Skeletal muscle satellite cell (primary cell): ENCODE data around the gene FRMPD2.
"Not testable (repeated sequence)": the region's sequence is repeated elsewhere in the genome, so short reads cannot be mapped to it uniquely, and the experiment has no call there.

Experiments used
- H3K27me3 ChIP-seq: 2 replicates; pipeline ENCODE4 v1.7.0; 2013; ENCODE audit warnings: low read length; ENCODE audit not compliant: control insufficient read depth, insufficient read depth
- H3K36me3 ChIP-seq: 2 replicates; pipeline ENCODE4 v1.7.0; 2013; ENCODE audit warnings: mild to moderate bottlenecking, control low read depth, low read length; ENCODE audit not compliant: insufficient read depth
- H3K4me1 ChIP-seq: 2 replicates; pipeline ENCODE4 v1.7.0; 2013; ENCODE audit warnings: low read length; ENCODE audit not compliant: control insufficient read depth, insufficient read depth
- H3K4me2 ChIP-seq: 2 replicates; pipeline ENCODE4 v1.7.0; 2013; ENCODE audit warnings: mild to moderate bottlenecking, low read length
- H3K4me3 ChIP-seq: 2 replicates; pipeline ENCODE4 v1.7.0; 2013; ENCODE audit warnings: low read length
- H3K9ac ChIP-seq: 2 replicates; pipeline ENCODE4 v1.7.0; 2013; ENCODE audit warnings: mild to moderate bottlenecking, low read depth, low read length, moderate library complexity
- H3K9me3 ChIP-seq: replicated peaks from 2 replicates; pipeline ENCODE4 v1.7.0; 2013; ENCODE audit warnings: mild to moderate bottlenecking, control low read depth, low read length

Gene FRMPD2

DNA sequence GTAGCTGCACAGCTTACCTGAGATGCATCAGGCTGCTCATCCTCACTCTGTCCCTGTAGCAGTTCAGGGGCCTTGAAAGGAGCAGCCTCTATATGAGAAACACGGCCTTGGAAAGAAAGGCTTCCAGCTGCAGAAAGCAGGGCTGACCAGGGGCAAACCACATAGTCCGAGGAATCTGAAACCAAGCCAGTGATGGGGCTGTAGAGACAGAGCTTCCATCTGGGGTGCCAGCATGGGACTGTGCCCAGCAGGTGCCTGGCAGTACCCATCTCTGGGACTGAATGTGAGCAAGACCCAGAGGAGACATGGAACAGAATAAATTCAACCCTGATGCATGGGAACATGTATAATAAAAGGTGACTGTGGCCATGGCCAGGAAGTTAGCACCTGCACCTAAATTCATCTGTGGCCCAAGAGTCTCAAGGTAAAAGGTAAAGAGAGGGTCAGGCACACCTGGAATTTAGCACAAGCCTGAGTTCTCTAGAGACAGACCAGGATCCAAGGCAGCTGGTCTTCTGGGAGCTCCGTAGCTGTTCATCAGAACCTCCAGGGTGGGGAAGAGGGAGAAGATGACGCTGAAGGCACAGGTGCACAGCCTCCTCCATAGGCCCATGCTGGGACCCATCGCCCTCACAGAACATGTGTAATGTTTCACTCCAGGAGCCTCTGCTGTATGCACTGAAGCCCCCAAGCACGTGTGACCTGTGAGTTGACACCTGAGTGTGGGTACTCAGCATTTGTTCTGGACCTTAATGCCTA, 25.3 kb downstream of the FRMPD2 start:
- no peak overlapping the region for H3K9ac ChIP-seq
- peaks cover 45% of the 10 kb centered on the region for H3K27me3 ChIP-seq
- H3K4me1 ChIP-seq = no peaks in the 10 kb centered on the region
- H3K4me2 ChIP-seq = no peak overlapping the region
- no peaks in the 10 kb centered on the region for H3K36me3 ChIP-seq
- no peak overlapping the region for H3K4me3 ChIP-seq
- no peaks in the 10 kb centered on the region for H3K9me3 ChIP-seq

DNA sequence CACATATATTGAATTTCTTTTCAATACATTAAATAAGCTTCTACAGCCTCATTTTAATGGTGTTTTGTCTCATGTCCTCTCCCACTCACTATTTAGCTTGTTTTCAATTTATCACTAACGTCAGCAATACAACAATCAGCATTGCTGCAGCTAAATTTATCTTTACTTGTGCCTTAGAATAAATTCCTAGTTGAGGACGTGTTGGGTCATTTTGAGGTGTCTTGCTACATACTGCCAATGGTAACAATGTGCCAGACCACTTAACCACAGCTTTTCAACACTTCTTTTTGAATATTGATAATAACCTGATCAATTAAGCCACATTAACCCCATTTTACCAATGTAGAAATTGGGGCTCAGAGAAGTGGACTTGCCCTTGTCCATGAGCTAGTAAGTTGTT, 26.0 kb downstream of the FRMPD2 start:
- H3K4me3 ChIP-seq = no peak overlapping the region
- H3K4me1 ChIP-seq = no peaks in the 10 kb centered on the region
- no peak overlapping the region for H3K9ac ChIP-seq
- no peaks in the 10 kb centered on the region for H3K36me3 ChIP-seq
- H3K9me3 ChIP-seq = no peaks in the 10 kb centered on the region
- no peak overlapping the region for H3K4me2 ChIP-seq
- peaks cover 50% of the 10 kb centered on the region for H3K27me3 ChIP-seq

DNA sequence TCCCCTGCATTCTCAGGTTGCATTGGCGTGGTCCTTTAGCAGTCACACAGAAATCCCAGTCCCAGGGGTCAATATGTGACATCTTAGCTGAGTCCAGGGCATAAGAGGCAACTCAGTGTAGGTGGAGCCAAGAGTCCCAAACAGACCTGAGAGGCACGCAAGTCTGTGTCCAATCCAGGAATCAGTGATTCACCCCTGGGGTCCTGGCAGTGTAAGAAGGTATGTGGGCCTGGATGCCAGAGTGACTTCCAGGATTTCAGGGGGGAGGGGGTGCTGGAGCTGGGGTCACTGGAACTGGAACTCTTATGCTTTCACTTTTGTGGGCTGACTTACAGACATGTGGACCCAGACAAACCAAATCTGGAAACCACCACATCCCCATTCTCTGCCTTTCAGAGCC, 26.8 kb downstream of the FRMPD2 start:
- Histone ChIP-seq H3K4me1 (no peaks in the 10 kb centered on the region), H3K4me3 (no peak overlapping the region), H3K9ac (no peak overlapping the region), H3K4me2 (no peak overlapping the region), H3K27me3 (peaks cover 58% of the 10 kb centered on the region), H3K36me3 (no peaks in the 10 kb centered on the region), H3K9me3 (no peaks in the 10 kb centered on the region)

DNA sequence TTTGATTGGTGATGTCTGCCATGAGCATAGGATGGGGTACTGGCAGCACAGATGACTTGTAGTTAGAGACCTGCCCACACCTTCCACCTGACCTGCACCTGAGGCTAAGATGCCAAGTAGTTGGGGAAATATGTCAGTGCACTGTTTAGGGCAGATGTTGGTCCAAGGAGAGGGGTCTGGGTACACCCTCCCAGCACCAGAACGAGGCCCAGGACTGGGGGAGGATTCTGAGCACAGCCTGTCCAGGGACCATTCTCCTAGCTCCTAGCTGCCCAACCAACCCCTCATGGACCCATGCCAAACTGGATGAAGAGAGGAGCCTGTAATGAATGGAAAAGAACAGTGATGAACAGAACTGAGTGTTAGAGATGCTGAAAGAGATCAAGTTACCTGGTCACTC, 28.0 kb downstream of the FRMPD2 start:
- Histone ChIP-seq H3K4me1 (no peaks in the 10 kb centered on the region), H3K4me3 (no peak overlapping the region), H3K4me2 (no peak overlapping the region), H3K9me3 (no peaks in the 10 kb centered on the region), H3K36me3 (no peaks in the 10 kb centered on the region), H3K9ac (no peak overlapping the region), H3K27me3 (peaks cover 61% of the 10 kb centered on the region)

DNA sequence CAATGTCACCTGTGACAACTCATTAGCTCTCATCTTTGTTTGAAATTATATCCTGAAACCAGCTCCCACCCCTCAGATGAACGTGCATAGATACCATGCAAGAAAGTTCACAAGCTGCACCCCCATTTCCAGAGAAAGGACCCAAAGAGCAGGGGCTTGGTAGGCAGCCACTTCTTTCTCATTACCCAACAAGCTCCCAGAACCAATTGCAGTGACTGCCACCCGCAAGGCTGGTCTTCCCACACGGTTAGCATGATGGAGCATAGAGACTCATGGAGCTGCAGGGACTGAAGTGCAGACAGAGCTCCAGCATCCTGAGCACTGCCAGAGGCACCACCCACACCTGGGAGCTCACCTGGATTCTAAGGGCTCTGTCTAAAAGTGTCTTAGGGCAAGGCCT, 28.5 kb downstream of the FRMPD2 start:
- H3K4me2 ChIP-seq = no peak overlapping the region
- no peaks in the 10 kb centered on the region for H3K36me3 ChIP-seq
- H3K27me3 ChIP-seq = peaks cover 63% of the 10 kb centered on the region
- no peak overlapping the region for H3K9ac ChIP-seq
- H3K4me3 ChIP-seq = no peak overlapping the region
- no peaks in the 10 kb centered on the region for H3K9me3 ChIP-seq
- H3K4me1 ChIP-seq = no peaks in the 10 kb centered on the region

DNA sequence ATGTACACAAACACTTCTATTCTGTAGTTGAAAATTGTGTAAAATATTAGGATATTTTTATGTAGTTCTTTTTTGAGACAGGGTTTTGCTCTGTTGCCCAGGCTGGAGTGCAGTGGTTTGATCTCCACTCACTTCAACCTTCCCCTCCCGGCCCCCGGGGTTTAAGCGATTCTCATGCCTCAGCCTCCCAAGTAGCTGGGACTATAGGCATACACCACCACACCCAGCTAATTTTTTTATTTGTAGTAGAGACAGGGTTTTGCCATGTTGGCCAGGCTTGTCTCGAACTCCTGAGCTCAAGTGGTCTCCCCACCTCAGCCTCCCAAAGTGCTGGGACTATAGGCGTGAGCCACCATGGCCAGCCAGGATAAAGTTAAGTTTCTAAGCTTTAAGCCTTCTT, 30.6 kb downstream of the FRMPD2 start:
- H3K4me1 ChIP-seq, H3K4me2 ChIP-seq, H3K9me3 ChIP-seq, H3K36me3 ChIP-seq, H3K4me3 ChIP-seq, H3K9ac ChIP-seq: not testable (repeated sequence)
- peaks cover 74% of the 10 kb centered on the region for H3K27me3 ChIP-seq

DNA sequence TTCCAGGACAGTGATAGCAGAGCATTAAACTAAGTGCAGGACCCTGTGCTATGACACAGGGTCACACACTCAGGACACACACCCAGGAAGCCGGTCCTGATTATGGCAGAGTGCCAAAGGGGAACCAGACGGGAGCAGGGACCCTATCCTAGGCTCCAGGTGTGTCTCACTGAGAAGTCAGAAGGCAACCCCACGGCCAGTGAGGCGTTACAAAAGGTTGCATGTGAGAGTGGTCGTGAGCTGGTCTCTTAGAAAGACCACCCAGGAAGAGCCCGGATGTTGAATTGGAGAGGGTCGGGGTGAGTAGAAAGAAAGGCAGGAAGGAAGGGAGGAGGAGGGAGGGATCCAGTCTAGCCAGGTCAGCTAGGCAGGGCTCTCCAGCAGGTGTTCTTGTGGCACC, 31.0 kb downstream of the FRMPD2 start:
- Histone ChIP-seq H3K9ac (no peak overlapping the region), H3K4me1 (no peaks in the 10 kb centered on the region), H3K27me3 (peaks cover 76% of the 10 kb centered on the region), H3K9me3 (no peaks in the 10 kb centered on the region), H3K36me3 (no peaks in the 10 kb centered on the region), H3K4me3 (no peak overlapping the region), H3K4me2 (no peak overlapping the region)

DNA sequence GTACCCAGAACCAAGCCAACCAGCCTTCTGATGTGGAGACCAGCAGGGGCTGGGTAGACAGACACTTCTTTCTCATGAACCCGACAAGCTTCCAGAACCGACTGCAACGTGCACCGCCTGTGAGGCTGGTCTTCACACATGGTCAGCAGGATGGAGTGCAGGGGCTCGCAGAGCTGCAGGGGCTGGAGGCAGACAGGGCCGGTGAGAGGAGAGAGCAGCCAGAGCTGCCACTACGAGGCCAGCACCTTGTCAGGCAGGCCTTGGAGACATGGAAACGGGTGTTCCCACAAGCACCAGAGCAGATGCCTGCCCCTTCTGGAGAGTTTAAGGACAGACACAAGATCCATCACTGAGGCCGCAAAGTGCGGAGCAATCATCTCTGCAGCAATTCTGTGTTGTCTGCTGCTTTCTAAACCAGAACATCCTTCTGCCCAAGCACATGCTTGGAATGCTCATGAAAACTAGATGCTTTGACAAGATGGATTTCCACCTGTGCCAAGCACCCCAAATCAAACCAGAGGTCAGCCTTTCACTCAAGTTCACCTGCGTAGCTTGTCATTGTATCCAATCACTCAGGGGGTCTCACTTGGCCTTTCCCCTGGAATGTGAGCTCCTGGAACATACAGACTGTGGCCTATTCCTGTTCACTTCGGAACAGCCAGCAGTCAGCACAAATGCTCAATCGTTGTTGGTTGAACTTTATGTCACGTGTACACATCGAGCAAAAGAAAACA, 32.2 kb downstream of the FRMPD2 start:
- Histone ChIP-seq H3K27me3 (peaks cover 67% of the 10 kb centered on the region), H3K9me3 (no peaks in the 10 kb centered on the region), H3K4me2 (no peak overlapping the region), H3K4me3 (no peak overlapping the region), H3K36me3 (no peaks in the 10 kb centered on the region), H3K9ac (no peak overlapping the region), H3K4me1 (no peaks in the 10 kb centered on the region)

DNA sequence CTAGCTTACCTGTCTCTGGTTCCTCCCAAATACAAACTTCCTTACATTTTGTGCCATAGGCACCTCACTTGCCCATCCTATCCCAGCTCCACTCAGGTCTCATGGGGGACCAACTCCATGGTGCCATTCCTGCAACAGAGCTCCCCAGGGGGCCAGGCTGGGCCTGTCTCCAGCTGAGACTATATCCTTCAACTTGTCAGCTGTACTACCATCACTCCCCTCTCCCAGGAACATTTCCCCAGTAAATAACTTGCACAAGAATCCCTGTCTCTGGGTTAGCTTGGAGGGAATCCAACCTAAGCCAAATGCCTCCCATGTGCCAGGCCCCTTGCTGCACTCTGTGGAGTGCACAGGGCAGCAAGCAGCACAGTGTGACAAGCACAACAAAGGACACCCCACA, 33.2 kb downstream of the FRMPD2 start:
- no peak overlapping the region for H3K9ac ChIP-seq
- no peaks in the 10 kb centered on the region for H3K9me3 ChIP-seq
- peaks cover 60% of the 10 kb centered on the region for H3K27me3 ChIP-seq
- H3K4me3 ChIP-seq = no peak overlapping the region
- no peaks in the 10 kb centered on the region for H3K36me3 ChIP-seq
- no peaks in the 10 kb centered on the region for H3K4me1 ChIP-seq
- no peak overlapping the region for H3K4me2 ChIP-seq

DNA sequence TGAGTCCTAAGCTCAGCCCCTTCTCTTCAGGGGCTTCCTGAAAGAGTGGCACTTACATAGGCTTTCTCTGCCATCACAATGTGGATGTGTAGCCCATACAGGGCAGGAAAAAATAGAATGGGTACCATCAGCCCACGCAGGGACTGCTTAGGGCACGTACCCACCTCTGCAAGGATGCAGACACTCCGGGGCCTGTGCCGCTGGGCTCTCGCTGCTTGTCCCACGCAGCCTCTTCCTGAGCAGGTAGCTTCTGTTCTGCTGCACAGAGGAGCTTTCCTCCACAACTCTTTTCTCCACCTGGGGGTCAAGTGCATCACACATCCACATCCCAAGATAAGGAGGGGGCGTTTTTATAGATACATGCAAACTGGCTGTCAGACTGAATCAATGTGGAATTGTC, 34.3 kb downstream of the FRMPD2 start:
- H3K36me3 ChIP-seq = no peaks in the 10 kb centered on the region
- no peak overlapping the region for H3K9ac ChIP-seq
- H3K4me3 ChIP-seq = no peak overlapping the region
- H3K4me2 ChIP-seq = no peak overlapping the region
- H3K9me3 ChIP-seq = no peaks in the 10 kb centered on the region
- H3K4me1 ChIP-seq = no peaks in the 10 kb centered on the region
- peaks cover 54% of the 10 kb centered on the region for H3K27me3 ChIP-seq

DNA sequence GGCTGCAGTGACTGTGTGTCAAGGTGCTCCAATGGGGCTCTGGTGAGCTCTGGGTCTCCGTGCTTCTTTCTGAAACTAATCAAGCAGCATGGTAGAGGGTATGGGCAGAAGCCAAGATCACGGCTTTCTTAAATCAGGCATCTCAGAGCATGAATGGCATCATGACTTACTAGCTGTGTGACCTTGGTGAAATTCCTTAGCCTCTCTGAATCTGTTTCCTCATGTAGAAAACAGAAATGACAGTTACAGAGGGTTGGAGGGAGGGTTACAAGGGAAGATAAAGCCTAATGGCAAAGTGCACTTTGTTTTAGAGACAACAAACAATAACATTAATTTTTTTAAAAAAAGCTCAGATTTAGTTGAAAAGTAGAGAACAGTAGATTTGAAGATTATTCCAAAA, 34.9 kb downstream of the FRMPD2 start:
- Histone ChIP-seq H3K4me2 (no peak overlapping the region), H3K9ac (no peak overlapping the region), H3K4me1 (no peaks in the 10 kb centered on the region), H3K9me3 (no peaks in the 10 kb centered on the region), H3K4me3 (no peak overlapping the region), H3K27me3 (peaks cover 49% of the 10 kb centered on the region), H3K36me3 (no peaks in the 10 kb centered on the region)
